Ishikawa (cell line): ENCODE results near the gene FOXP1.

Experiments used
- CEBPB ChIP-seq: IDR thresholded peaks from 2 replicates; pipeline ENCODE4 v1.6.1; 2012
- CREB1 ChIP-seq: IDR thresholded peaks from 2 replicates; pipeline ENCODE4 v1.6.1; 2012; ENCODE audit warnings: low read depth
- EGR1 ChIP-seq: IDR thresholded peaks from 2 replicates; pipeline ENCODE4 v1.6.1; 2012
- EP300 ChIP-seq: IDR thresholded peaks from 2 replicates; pipeline ENCODE4 v1.6.1; 2012; ENCODE audit warnings: borderline replicate concordance
- FOXM1 ChIP-seq: IDR thresholded peaks from 2 replicates; pipeline ENCODE4 v1.6.1; 2012; ENCODE audit warnings: low read depth, borderline replicate concordance
- NFIC ChIP-seq: IDR thresholded peaks from 2 replicates; pipeline ENCODE4 v1.6.1; 2012
- RAD21 ChIP-seq: IDR thresholded peaks from 2 replicates; pipeline ENCODE4 v1.6.1; 2012; ENCODE audit warnings: low read depth
- TAF1 ChIP-seq: IDR thresholded peaks from 2 replicates; pipeline ENCODE4 v1.6.1; 2012; ENCODE audit warnings: low read depth, mild to moderate bottlenecking
- TCF12 ChIP-seq: IDR thresholded peaks from 2 replicates; pipeline ENCODE4 v1.6.1; 2012; ENCODE audit warnings: low read depth
- TEAD4 ChIP-seq: IDR thresholded peaks from 2 replicates; pipeline ENCODE4 v1.6.1; 2012
- YY1 ChIP-seq: IDR thresholded peaks from 2 replicates; pipeline ENCODE4 v1.6.1; 2012; ENCODE audit warnings: low read depth
- ZBTB7A ChIP-seq: IDR thresholded peaks from 2 replicates; pipeline ENCODE4 v1.6.1; 2012; ENCODE audit warnings: low read depth
- TF ChIP-seq, protein P1 (sequence below): IDR thresholded peaks from 2 replicates; pipeline ENCODE4 v1.6.1; 2012; ENCODE audit warnings: low read depth, mild to moderate bottlenecking
- TF ChIP-seq, protein P2 (sequence below): IDR thresholded peaks from 2 replicates; pipeline ENCODE4 v1.6.1; 2012
- TF ChIP-seq, protein P3 (sequence below): IDR thresholded peaks from 2 replicates; pipeline ENCODE4 v1.6.1; 2012

The FOXP1 gene

DNA sequence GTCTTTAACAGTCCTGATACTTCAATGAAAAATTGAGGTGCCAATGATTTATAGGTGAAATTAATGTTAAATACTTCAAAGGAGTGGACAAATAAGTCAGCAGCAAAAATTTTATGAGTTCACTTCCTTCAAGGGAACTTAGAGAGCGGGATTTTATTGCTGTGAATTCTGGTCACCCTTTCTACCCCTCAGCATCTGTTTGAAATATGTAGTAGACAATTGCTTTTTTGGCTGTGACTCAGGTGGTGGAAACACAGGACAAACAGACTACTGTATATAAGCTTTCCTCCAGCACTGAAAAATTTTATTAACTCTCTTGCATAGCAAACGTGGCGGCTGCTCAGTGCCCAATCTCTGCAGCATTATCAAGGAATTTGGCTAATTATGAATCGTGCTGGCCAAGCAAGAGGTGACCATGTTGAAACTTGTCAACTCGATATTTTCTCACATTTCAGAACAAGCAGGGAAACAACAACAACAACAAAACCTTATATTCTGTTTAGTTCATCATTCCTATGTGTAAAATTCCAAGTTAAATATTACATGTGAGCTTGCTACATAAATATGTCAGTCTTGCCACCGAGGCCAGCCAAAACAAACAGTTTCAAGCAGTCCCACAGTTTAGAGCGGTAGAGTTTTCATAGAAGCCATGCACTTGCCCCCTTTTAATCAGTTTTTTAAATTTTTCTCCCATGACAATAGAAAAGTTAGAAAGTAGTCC, 420.2 kb downstream of the FOXP1 start:
- TF ChIP-seq EP300: no peak
- TF ChIP-seq EGR1: no peak
- TF ChIP-seq NFIC: no peak
- no peak for TF ChIP-seq TAF1

DNA sequence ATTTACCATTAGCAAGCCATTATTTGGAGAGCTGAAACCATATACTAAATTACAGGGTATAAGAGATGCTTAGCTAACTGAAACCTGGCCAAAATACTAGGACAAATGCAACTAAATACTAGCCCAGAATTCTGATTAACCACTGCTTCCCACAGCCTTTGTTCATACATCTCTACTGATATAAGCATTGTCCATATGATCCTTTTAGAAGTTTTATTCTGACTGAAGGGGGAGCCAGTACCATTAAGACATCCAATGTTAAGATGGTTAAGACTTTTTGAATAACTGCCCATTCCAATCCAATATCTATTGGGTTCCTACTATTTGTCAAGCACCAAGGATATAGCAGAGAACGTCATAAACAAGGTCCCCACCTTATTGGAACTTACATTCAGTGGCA, 421.3 kb downstream of the FOXP1 start:
- TF ChIP-seq, protein P1, sequence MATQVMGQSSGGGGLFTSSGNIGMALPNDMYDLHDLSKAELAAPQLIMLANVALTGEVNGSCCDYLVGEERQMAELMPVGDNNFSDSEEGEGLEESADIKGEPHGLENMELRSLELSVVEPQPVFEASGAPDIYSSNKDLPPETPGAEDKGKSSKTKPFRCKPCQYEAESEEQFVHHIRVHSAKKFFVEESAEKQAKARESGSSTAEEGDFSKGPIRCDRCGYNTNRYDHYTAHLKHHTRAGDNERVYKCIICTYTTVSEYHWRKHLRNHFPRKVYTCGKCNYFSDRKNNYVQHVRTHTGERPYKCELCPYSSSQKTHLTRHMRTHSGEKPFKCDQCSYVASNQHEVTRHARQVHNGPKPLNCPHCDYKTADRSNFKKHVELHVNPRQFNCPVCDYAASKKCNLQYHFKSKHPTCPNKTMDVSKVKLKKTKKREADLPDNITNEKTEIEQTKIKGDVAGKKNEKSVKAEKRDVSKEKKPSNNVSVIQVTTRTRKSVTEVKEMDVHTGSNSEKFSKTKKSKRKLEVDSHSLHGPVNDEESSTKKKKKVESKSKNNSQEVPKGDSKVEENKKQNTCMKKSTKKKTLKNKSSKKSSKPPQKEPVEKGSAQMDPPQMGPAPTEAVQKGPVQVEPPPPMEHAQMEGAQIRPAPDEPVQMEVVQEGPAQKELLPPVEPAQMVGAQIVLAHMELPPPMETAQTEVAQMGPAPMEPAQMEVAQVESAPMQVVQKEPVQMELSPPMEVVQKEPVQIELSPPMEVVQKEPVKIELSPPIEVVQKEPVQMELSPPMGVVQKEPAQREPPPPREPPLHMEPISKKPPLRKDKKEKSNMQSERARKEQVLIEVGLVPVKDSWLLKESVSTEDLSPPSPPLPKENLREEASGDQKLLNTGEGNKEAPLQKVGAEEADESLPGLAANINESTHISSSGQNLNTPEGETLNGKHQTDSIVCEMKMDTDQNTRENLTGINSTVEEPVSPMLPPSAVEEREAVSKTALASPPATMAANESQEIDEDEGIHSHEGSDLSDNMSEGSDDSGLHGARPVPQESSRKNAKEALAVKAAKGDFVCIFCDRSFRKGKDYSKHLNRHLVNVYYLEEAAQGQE: no peak
- TF ChIP-seq TCF12 (no peak), TEAD4 (no peak), NFIC (no peak), TAF1 (no peak), CEBPB (no peak), RAD21 (no peak), YY1 (no peak), FOXM1 (no peak), EP300 (no peak), ZBTB7A (no peak), EGR1 (no peak), CREB1 (no peak)
- TF ChIP-seq, protein P2, sequence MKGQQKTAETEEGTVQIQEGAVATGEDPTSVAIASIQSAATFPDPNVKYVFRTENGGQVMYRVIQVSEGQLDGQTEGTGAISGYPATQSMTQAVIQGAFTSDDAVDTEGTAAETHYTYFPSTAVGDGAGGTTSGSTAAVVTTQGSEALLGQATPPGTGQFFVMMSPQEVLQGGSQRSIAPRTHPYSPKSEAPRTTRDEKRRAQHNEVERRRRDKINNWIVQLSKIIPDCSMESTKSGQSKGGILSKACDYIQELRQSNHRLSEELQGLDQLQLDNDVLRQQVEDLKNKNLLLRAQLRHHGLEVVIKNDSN: no peak
- TF ChIP-seq, protein P3, sequence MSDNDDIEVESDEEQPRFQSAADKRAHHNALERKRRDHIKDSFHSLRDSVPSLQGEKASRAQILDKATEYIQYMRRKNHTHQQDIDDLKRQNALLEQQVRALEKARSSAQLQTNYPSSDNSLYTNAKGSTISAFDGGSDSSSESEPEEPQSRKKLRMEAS: no peak

DNA sequence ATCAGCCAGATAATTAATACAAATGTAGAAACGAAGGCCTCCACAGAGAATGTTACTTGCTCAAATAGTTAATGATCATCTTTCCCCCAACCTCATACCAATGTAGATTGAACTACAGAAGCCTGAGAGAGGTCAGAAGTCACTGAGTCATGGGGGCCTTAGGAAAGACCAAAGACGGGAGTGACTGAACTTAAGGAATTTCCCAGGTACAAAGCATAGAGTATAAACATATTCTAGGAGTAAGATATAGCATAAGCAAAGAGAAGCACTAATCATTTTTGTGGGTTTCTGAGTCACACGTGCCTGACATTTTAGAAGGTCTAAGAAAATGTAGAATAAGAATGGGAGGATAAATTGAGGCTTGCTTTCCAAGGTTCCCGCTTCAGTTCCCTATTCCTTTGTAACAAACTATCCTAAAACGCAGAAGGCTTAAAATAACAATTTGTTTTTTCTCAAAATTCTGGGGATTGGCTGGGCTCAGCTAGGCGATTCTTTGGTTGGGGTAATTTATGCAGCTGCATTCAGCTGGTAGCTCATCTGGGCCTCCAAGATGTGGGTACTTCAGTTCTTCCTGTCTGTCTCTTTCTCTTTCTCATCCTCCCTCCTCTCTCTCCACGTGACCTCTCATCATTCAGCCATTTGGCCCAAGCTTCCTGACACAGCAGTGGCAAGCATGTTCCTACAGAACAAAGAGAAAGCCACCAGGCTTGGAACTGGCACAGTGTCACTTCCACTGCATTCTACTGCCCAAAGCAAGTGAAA, 422.6 kb downstream of the FOXP1 start:
- TF ChIP-seq CEBPB (no peak), TAF1 (no peak), CREB1 (no peak), TCF12 (no peak), TEAD4 (no peak), YY1 (no peak), NFIC (no peak), FOXM1 (no peak), ZBTB7A (no peak), RAD21 (no peak), EGR1 (no peak), EP300 (no peak)
- TF ChIP-seq, protein P1: no peak
- TF ChIP-seq, protein P2: no peak
- TF ChIP-seq, protein P3: no peak

DNA sequence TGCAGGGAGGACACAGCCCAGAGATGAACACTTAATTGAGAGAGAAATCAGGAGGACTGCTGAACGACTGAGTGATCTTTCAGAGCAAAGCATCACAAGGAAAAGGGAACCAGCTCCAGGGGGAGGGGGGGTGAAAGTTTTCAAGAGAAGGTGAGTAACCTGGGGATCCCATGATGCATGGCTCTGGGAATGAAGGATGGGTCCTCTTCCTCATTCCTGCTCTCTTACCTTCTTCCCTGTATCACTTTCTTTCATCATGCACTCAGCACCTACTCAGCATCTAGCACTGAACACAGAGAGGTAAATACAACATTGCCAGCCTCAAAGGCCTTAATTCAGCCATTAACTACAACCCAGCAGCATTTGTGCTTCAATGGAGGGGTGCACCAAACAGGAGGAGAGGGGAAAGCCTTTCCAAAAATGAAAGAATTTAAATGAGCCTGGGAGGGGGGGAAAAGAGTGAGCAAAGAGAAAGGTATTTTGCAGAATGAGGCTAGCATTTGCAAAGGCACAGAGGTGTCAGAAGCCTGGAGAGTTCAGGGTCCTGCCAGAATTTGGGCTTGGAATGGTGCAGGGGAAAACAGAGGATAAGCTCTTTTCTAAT, 427.4 kb downstream of the FOXP1 start:
- no peak for TF ChIP-seq YY1

DNA sequence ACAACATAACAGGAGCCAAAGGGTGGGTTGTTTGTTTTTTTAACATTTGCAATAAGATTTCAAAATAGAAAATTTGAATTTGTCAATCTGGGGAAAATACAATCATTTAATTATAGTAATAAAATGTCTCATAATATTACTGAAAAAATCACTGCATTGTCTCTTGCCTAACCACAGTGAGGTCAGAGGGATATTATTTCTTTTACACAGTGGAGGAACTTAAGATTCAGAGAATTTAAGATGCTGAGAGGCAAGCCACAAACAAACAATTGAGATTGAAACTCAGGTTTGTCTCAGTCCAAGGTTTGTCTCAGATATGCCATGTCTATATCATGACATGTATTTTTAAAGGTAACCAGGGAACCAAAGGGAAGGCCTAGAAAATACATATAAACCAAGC, 428.7 kb downstream of the FOXP1 start:
- TF ChIP-seq CREB1: no peak
- TF ChIP-seq EP300: no peak
- TF ChIP-seq TCF12: no peak
- TF ChIP-seq RAD21: no peak
- no peak for TF ChIP-seq TEAD4
- TF ChIP-seq, protein P3: no peak
- TF ChIP-seq, protein P1: no peak
- TF ChIP-seq NFIC: no peak
